ENCODE measurements around the gene PPT1.

Gene PPT1

DNA sequence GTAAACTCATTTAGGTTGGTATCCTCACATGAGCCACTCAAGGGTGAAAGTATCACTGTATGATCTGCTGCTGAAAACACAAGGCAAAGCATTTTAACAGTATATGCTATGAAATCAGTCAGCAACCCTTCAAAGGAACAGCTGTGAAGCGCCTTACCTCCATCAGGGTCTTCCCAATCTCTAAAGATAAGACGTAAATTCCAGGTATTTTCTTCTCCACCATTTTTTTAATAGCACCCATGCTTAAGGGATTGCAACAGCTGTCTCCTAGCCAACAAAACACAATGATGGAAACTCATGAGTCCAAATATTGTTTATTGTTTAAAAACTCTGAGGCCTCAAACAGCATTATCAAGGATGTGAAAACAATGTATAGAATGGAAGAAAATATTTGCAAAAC lies 4.8 kb downstream of the PPT1 start:
- DNase-seq = no peak

DNA sequence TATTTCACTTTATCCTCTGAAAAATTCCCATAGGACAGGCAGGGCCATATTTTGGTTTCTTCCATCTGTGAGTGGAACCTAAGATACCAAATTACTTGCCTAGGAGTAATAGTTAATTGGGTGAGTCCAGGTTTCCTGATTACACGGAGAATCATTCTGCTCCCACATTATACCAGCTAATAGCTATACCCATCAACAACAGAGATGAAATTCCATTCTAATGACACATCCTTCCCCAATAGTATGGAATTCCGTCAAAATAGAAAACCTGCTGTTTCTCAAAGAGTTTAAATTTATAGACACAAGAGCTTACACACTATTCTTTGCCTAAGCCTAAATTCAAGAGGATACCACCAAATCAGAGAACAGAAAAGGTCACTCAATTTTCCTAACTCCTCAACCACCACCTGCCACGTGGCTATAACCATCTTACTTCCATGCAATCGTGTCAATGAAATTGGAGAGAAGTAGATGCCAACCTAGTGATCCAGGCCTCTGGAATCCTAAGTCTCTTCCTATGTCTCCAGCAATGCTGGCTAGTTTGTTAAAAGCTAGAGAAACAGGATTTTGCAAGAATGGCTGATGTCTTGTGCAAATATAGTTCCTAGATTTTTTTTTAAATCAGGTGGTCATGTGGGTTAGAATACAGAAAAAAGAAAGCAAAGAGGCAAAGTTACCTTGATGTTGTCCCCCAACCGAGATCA lies 6.2 kb downstream of the PPT1 start:
- no peak for DNase-seq

- peak; percentile 47 to 58 for DNase-seq
Observed at GRCh38 chr1:40084750-40085149, 12.3 kb downstream of the PPT1 start.

DNA sequence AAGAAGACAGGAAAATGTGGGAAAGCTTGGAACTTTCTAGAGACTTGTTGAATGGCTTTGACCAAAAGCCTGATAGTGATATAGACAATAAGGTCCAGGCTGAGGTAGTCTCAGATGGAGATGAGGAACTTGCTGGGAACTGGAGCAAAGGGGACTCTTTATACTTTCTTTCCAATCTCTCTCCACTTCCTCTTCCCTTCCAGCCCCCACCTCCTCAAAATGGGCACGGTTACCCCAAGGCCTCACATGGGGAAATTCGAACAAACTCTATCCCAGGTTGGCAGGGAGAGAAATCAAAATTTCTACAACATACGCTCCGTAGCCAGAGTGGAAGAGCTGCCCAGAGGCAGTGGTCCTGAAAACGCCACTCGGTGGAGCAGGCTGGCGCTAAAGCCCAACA lies 15.2 kb downstream of the PPT1 start:
- no peak for DNase-seq

GRCh38 chr1:40079774-40080400 lies 17.2 kb downstream of the PPT1 start:
- DNase-seq = no peak

DNA sequence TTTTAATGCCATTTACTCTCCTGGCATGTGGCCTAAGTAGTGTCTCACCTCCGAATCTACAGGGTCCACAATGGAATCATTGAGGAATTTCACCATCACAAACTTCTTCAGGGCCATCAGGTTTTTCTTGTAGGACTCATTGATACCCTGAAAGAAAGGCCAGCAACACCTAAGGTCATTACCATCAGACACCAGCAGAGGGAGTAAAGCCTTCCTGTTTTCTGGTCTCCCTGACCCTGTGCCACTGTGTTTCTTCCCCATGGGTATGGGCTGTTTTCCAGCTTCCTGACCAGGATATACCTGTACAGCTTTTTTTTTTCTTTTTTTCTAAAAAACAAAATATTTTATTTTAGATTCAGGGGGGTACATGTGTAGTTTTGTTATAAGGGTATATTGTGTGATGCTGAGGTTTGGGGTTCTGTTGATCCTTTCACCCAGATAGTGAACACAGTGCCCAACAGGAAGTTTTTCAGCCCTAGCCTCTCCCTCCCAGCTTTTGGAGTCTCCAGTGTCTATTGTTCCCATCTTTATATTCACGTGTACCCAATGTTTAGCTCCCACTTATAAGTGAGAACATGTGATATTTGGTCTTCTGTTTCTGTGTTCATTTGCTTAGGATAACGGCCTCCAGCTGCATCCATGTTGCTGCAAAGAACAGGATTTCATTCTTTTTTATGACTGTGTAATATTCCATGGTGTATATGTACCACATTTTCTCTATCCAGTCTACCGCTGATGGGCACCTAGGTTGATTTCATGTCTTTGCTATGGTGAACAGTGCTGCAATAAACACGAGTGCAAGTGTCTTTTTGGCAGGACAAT lies 18.3 kb downstream of the PPT1 start:
- peak; percentile 37 to 60 for DNase-seq

GRCh38 chr1:40076895-40077312 lies 20.1 kb downstream of the PPT1 start:
- DNase-seq = no peak

DNA sequence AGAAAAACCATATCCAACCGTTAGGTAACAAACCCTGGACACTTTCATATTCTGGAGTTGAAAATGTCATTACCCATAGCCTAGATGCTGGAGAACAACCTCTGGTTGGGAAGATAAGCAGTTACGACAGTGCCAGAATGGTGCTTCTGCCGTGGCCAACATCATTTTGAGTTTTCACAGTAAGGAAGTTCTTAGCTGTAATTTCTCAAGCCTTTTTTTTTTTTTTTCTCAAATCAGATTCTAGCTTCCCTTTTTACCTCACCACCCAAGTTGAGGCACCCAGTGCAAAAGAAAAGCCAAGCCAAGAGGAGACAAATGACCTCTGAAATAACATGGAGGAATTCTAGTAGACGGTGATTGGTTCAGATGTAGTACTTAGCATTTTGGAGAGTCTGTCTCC lies 21.8 kb downstream of the PPT1 start:
- no peak for DNase-seq

- no peak for DNase-seq
Observed at GRCh38 chr1:40073062-40073461, 24.0 kb downstream of the PPT1 start.

GRCh38 chr1:40072142-40072541 lies 24.9 kb downstream of the PPT1 start:
- no peak for DNase-seq

GRCh38 chr1:40067851-40068250 lies 29.2 kb downstream of the PPT1 start:
- no peak for DNase-seq

DNA sequence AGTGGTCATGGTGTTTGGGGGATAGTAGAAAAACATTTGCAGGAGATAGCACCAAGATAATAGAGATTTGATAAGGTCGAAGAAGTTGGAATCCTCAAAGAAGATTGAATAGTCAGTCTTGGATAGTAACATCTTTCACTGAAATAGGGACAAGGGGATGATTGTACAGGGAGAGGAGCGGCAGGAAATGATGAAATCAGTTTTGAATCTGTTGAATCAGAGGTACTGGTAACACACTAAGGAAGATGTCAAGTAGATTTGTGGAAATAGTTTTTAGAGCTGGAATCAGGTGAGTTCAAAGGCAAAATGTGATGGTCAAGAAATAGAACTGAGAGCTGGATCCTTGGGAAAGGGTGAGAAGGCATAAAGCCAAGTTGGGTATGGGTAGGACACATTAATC lies 30.0 kb downstream of the PPT1 start:
- no peak for DNase-seq

DNA sequence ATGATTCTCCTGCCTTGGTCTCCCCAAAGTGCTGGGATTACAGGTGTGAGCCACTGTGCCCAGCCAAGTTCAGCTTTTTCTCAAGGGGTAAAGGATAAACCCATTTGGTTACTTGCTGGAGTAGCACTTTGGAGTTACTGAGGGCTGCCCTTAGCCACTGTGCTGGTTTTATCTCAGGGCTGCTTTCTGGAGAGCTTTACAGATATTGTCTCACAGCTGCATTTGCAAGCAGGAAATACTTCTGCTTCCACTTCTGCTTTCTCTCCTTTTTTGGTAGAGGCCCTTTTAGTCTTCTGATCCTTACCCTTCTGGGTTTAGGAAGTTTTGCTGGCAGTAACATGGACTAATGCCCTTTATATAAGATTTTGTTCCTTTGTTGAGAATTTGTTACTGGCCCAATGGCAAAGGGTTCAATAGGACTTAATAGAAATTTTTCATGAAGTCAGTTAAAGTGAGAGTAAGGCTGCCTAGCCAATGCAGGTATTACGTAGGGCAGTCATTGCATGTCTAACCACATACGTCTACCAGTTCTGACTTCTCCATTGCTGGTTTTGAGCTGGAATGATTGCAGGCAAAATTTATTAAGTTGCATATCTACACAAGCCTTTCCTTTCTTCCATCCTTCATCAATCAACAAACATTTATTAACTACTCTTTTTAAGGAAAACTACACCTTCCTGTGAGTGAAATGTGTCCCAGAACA lies 32.1 kb downstream of the PPT1 start:
- no peak for DNase-seq

GRCh38 chr1:40059960-40060750 lies 36.9 kb downstream of the PPT1 start:
- DNase-seq = no peak

GRCh38 chr1:40059338-40059959 lies 37.6 kb downstream of the PPT1 start:
- DNase-seq = no peak

DNA sequence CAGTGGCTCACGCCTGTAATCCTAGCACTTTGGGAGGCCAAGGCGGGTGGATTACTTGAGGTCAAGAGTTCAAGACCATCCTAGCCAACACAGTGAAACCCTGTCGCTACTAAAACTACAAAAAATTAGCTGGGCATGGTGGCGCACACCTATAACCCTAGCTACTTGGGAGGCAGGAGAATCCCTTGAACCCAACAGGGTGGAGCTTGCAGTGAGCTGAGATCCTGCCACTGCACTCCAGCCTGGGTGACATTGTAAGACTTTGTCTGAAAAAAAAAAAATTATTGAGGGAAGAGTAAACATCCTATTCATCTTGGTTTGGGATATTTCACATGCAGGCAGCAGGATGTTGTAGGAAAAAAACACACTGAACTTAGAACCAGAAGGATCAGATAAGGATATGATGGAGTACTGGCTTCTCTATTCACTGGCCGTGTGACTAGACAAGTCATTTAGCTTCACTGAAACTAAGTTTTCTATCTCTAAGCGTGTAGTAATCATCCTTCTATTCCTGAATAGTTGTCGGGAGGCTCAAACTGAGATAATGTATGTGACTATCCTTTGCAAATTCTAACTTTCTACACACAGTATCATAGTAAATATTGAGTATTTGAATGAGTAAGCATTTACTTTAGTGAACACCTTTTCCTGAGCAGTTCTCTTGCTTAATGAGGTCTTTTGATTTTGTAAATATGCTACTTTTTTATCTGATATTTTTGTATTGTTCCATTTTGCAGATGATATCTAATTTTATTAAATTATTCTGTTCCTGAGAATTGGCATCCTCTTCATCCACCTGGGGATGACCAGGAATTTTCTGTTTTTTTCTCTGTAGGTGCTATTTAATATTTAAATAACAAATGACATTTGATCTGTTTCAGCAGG lies 38.4 kb downstream of the PPT1 start:
- no peak for DNase-seq

DNA sequence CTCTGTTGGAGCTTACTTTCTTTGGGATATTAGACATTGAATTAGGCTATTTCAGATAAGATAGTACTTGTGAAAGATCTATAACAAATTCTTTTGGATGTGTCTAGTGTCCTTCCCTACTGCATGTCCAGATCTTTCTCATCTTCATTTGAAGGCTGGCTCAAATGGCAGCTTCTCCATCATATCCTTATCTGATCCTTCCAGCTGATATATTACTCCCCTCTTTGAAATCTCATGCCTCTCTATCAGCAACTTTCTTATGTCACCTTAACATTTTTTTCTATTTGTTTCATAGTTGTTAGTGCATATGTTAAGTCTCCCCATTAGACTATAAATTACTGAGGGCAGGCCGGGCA lies 39.0 kb downstream of the PPT1 start:
- no peak for DNase-seq

- DNase-seq = no peak
Observed at GRCh38 chr1:40057310-40058030, 39.6 kb downstream of the PPT1 start.

GRCh38 chr1:40056519-40057309 lies 40.3 kb downstream of the PPT1 start:
- no peak for DNase-seq
